ENCODE measurements around the gene CST5. TPM values are rescaled to one million over a fixed set of nuclear protein-coding genes. Genes with fewer than 3 reads are reported as not detected.
"Not testable (repeated sequence)": the region's sequence is repeated elsewhere in the genome, so short reads cannot be mapped to it uniquely, and the experiment has no call there.

The CST5 gene
- polyA plus RNA-seq (2013, experiment 1 of 2; ENCODE audit: insufficient read length): not detected
- polyA plus RNA-seq (2013, experiment 2 of 2; ENCODE audit: insufficient read length): not detected

GRCh38 chr20:23879328-23879798, at the start of gene CST5:
Gene CST5 (minus strand): TSS chr20:23879748. CDS start chr20:23879676, 72 bp downstream.
- DNase-seq: no peak

- no peak for DNase-seq
Measured at GRCh38 chr20:23928788-23929187, 49.2 kb upstream of the CST5 start.

- DNase-seq: no peak
Measured at GRCh38 chr20:23928353-23928752, 48.8 kb upstream of the CST5 start.

- no peak for DNase-seq
Measured at GRCh38 chr20:23926944-23927872, 47.7 kb upstream of the CST5 start.

GRCh38 chr20:23926526-23926880, 47.0 kb upstream of the CST5 start:
- DNase-seq: no peak

GRCh38 chr20:23925789-23926525, 46.4 kb upstream of the CST5 start:
- DNase-seq: no peak

- DNase-seq: no peak
Measured at GRCh38 chr20:23924751-23925150, 45.2 kb upstream of the CST5 start.

- no peak for DNase-seq
Measured at GRCh38 chr20:23923891-23924435, 44.4 kb upstream of the CST5 start.

GRCh38 chr20:23923311-23923710, 43.8 kb upstream of the CST5 start:
- no peak for DNase-seq

- no peak for DNase-seq
Measured at GRCh38 chr20:23920408-23921325, 41.1 kb upstream of the CST5 start.

- DNase-seq: no peak
Measured at GRCh38 chr20:23918896-23919295, 39.3 kb upstream of the CST5 start.

- DNase-seq: no peak
Measured at GRCh38 chr20:23918101-23918862, 38.7 kb upstream of the CST5 start.

GRCh38 chr20:23917024-23917725, 37.6 kb upstream of the CST5 start:
- DNase-seq: no peak

GRCh38 chr20:23915844-23916243, 36.3 kb upstream of the CST5 start:
- DNase-seq: no peak

GRCh38 chr20:23914469-23914868, 34.9 kb upstream of the CST5 start:
- DNase-seq: not testable (repeated sequence)

GRCh38 chr20:23910210-23910609, 30.7 kb upstream of the CST5 start:
- DNase-seq: no peak

- DNase-seq: no peak
Measured at GRCh38 chr20:23909390-23909789, 29.8 kb upstream of the CST5 start.

GRCh38 chr20:23907579-23907978, 28.0 kb upstream of the CST5 start:
- DNase-seq: no peak

GRCh38 chr20:23902396-23902795, 22.8 kb upstream of the CST5 start:
- DNase-seq: not testable (repeated sequence)

- DNase-seq: not testable (repeated sequence)
Measured at GRCh38 chr20:23890867-23891266, 11.3 kb upstream of the CST5 start.
